COLO668 (cell line): ENCODE results near the gene PABPC1L.
"Not testable (repeated sequence)": the region's sequence is repeated elsewhere in the genome, so short reads cannot be mapped to it uniquely, and the experiment has no call there.

Source experiments
- DNase-seq: peaks from one replicate; lab custom pipeline; 2025; ENCODE audit not compliant: unreplicated experiment; lab: John Stamatoyannopoulos, UW

PABPC1L gene

GRCh38 chr20:44909872-44910689 is at the start of gene PABPC1L:
Gene PABPC1L (plus strand): TSS chr20:44910060. CDS start chr20:44910144, 84 bp downstream.
- peak; percentile 87 for DNase-seq

GRCh38 chr20:44861531-44862006 is 48.3 kb upstream of the PABPC1L start:
- DNase-seq, result no peak

DNA sequence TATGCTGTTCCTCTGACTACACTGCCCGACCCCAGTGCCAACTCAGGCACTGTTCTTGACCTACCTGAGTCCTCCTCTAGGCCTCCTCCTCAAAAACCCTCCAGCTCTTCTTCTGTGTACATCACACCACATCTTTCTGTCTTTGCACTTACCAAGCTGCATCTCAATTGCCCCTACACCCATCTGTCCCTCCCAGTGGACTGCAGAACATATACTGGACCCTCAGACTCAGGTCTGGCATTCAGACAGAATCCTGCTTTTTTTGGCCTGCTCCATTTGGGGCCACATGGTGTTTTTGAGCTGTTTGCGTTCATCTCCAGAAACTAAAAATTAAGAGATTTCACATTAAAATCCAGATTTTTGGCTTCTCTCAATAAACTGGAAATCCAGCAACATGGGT is 47.6 kb upstream of the PABPC1L start:
- no peak for DNase-seq

DNA sequence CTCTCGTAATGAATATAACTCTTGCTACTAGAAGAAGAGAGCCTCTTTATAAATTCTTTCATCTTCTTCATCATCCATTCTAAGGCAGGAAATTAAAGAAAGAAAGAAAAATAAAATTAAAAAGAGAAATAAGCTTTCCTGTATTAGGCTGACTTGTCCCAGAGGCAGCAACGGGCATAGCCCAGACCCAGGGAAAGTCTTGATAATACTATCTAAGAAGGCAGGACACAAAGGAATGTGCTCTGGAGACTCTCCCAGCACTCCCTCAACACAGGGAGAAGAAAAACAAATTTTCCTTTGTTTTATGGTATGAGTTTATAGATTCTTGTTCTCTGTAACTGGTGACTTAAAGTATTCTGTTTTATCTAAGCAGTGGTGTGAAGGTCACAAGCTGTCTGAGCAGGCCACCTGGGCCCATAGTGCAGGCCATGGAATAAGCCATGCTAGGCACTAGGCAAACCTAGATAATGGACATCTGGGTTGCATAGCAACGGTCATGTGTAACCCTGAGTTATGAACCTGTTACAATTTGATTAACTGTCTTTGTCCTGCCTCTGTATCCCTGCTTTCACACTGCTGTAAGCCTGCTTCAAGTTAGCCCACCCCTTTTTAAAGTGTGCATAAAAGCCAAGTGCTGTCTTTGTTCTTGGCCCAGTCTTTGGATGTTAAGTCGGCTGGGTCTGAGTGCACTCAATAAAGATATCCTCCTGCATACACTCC is 46.3 kb upstream of the PABPC1L start:
- not testable (repeated sequence) for DNase-seq

- not testable (repeated sequence) for DNase-seq
Observed at GRCh38 chr20:44864493-44864892, 45.4 kb upstream of the PABPC1L start.

DNA sequence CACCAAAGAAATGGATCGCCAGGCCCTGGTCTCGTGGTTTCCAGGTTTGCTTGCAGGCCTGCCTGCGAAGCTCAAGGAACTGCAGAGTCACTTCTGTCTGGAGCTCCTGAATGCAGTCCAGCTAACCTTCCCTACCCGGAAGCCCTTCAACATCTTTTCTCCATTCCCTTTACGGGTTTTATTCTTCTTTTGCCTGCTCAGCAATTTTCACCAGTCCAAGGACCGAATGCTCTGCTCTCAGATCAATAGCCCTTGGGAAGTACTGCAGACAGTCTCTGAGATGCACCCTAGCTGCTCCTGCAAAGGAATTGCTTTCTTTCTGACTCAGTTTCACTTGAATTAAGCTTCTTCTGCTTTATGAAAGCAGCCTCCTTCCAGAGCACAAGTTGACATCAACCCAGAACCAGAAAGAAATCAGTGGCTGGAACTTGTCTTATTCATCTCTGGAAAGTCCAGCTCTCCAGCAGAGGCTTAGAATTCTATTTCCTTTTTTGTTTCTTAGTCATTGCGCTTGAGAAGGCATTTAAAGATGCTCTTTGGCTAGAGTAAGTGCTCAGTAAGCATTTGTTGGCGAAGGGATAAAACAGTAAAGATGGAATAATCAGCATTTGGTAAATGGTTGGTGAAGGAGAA is 43.0 kb upstream of the PABPC1L start:
- no peak for DNase-seq

DNA sequence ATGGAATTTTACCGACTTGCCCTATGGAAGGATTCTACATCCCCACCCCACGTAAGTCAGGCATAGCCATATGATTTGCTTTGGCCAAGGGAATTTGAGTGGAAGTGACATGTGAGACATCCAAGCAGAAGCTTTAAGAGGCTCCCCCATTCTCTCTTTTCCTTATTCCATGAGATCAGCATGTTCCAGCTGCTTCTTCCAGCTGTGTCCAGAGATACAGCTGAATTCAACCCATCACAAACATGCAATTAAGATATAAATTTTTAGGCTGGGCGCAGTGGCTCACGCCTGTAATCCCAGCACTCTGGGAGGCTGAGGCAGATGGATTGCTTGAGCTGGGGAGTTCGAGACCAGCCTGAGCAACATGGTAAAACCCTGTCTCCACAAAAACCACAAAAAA is 40.4 kb upstream of the PABPC1L start:
- DNase-seq, result no peak

DNA sequence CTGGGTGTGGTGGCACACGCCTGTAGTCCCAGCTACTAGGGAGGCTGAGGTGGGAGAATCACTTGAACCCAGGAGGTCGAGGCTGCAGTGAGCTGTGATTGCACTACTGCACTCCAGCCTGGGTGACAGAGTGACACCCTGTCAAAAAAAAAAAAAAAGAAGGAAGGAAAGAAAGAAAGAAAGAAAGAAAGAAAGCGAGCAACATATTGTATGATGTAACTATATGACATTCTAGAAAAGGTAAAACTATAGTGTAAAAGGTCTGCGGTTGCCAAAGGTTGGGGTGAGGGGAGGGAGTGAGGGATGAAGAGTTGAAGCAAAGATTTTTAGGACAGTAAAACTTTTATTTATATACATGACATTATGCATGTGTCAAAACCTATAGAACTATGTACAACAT is 27.5 kb upstream of the PABPC1L start:
- DNase-seq, result not testable (repeated sequence)

- no peak for DNase-seq
Observed at GRCh38 chr20:44883214-44883902, 26.5 kb upstream of the PABPC1L start.

DNA sequence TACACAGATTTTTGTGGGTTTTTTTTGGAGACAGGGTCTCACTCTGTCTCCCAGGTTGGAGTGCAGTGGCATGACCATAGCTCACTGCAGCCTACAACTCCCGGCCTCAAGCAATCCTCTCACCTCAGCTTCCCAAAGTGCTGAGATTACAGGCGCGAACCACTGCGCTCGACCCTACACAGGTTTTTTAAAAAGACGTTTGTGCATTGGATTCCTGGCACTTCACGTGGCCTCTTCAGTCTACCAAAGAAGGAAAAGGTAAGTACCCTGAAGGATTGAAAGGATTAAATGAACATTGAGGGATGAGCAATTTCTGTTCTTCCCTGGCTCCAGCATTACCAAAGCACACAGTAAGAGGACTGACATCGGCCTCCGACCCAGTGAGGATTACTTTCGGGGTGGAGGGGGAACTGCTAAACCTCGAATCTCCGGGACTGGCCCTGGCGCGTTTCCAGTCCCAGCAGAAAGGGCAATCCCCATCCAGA is 24.9 kb upstream of the PABPC1L start:
- DNase-seq, result no peak

GRCh38 chr20:44885392-44886265 is 24.2 kb upstream of the PABPC1L start, which contains the start of gene YWHAB:
Gene YWHAB (plus strand): TSS chr20:44885705. CDS start chr20:44901534, 15,829 bp downstream.
- peak; percentile 99 for DNase-seq

DNA sequence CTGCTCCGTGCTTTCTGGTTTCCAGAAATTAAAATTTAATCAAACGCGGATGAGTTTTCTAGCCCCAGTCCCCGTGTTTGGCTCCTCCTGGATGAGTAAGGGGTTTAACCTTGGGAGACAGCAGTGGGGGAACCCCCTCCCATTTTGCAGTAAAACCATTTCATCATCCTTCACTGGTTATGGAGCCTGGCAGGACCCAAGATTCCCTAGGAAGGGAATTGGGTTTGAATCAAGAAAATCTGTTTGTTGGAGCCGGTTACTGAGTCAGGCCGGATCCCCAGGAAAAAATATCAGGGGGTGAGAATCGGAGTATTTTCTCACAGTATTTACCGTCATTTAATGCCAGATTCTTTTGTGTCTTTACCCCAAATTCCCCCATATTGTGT is 23.6 kb upstream of the PABPC1L start:
- DNase-seq, result no peak

GRCh38 chr20:44886828-44887227 is 23.0 kb upstream of the PABPC1L start:
- no peak for DNase-seq

GRCh38 chr20:44887466-44887865 is 22.4 kb upstream of the PABPC1L start:
- DNase-seq, result no peak

DNA sequence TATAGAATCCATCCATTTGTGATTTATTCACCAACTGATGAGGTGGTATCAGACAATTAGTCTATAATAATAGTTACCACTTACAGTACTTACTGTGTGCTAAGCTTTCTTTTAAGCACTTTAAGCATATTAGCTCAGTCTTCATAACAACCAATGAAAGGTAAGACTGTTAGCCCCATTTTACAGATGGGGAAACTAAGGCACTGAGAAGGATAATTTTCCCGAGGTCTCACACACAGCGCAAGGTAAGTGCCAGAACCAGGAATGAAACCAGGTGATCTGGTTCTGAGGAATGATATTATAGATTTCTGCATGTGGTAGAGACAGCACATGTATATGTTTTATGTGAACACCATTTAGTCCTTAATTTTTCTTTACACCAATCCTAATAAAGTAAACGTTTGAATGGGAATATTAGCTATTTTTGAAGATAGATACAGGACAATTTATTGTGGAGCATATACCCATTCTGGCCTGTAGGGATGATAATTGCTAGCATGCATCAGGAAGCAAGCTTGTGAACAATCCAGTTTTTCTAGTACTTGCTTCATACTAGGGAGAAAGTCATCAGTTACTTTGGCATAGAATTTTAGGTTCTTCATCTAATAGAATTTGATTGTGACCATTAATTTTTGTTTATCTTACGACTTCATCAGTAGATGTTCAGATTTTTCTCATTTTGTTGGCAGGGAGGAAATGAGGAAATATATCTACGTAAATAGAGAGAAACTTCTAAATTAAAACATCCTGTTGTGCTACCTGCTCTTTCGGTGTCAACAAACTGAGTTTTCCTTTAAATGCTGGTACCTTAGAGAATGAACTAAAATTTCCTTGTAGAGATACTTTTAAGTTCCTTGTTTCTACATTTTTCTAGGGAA is 21.4 kb upstream of the PABPC1L start:
- no peak for DNase-seq

DNA sequence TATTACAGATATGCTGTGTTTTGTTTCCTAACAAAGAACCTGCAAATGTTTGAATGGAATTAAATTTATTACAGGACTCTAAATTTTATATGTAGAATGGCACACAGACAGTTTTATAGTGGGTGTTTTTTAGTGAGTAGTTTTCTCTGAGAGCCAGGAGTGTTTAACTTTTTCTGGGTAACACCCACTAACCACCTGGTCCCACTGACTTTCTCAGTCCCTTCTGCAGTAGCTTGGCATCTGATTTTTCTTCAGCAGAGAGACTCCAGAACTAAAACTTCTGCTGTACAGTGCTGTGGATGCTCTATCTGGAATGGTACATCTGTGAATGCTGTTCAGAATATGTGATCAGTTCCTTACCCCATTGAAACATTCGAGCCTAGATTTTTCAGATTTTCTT is 18.0 kb upstream of the PABPC1L start:
- no peak for DNase-seq

DNA sequence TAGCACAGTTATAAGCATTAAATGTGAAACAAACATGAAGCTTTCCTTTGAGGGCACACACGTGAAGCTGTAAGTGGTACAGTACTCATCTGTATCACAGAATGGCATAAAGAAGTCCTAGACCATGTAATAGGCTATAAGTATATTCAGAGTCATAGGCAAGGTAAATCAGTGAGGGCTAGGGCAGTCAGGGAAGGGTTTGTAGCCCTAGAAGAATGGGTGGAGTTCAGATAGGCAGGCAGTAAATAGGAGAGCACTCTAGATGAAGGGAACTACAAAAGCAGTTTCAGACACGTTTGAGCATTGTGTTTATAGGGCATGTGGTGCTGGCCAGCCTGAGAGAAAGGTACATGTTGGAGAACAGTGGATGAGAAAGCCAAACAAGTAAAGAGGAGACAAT is 14.9 kb upstream of the PABPC1L start:
- no peak for DNase-seq

- no peak for DNase-seq
Observed at GRCh38 chr20:44896583-44896982, 13.3 kb upstream of the PABPC1L start.

GRCh38 chr20:44897133-44897532 is 12.7 kb upstream of the PABPC1L start:
- DNase-seq, result no peak
